Measurements from ENCODE around the gene SETD5.

The SETD5 gene

GRCh38 chr3:9439331-9439730 lies 41.9 kb downstream of the SETD5 start:
- no peak overlapping the region for H3K4me3 ChIP-seq (ENCODE audit: low read depth, low read length)
- TF ChIP-seq CTCF (IDR thresholded peaks at IDR 0.05; ENCODE audit: low read depth, low read length) = no peak

- no peak overlapping the region for H3K4me3 ChIP-seq (ENCODE audit: low read depth, low read length)
- no peak for TF ChIP-seq CTCF (IDR thresholded peaks at IDR 0.05; ENCODE audit: low read depth, low read length)
These were observed 44.2 kb downstream of the SETD5 start for GRCh38 chr3:9441501-9442221.

GRCh38 chr3:9448071-9448470 lies 50.7 kb downstream of the SETD5 start:
- no peak for TF ChIP-seq CTCF (IDR thresholded peaks at IDR 0.05; ENCODE audit: low read depth, low read length)

GRCh38 chr3:9448643-9449042 lies 51.2 kb downstream of the SETD5 start:
- H3K4me3 ChIP-seq (ENCODE audit: low read depth, low read length) = no peak overlapping the region
- no peak for TF ChIP-seq CTCF (IDR thresholded peaks at IDR 0.05; ENCODE audit: low read depth, low read length)

More at GRCh38 chr3:9448071-9448470, 50.7 kb downstream of the SETD5 start:
- no peak overlapping the region for H3K4me3 ChIP-seq (ENCODE audit: low read depth, low read length)

GRCh38 chr3:9450126-9450525 lies 52.7 kb downstream of the SETD5 start:
- TF ChIP-seq CTCF (IDR thresholded peaks at IDR 0.05; ENCODE audit: low read depth, low read length) = no peak
- no peak overlapping the region for H3K4me3 ChIP-seq (ENCODE audit: low read depth, low read length)

- no peak overlapping the region for H3K4me3 ChIP-seq (ENCODE audit: low read depth, low read length)
- TF ChIP-seq CTCF (IDR thresholded peaks at IDR 0.05; ENCODE audit: low read depth, low read length) = no peak
These were observed 53.6 kb downstream of the SETD5 start for GRCh38 chr3:9450991-9451390.

- no peak for TF ChIP-seq CTCF (IDR thresholded peaks at IDR 0.05; ENCODE audit: low read depth, low read length)
- no peak overlapping the region for H3K4me3 ChIP-seq (ENCODE audit: low read depth, low read length)
These were observed 55.0 kb downstream of the SETD5 start for GRCh38 chr3:9452417-9452816.

Data from WI38 (cell line).